HG03565 (cell line): ENCODE measurements around the gene WT1.
A peak's percentile ranks its signal among the peaks of the same experiment; 100 is the strongest.

Experiments
- ATAC-seq: cut with Tn5 transposase; IDR thresholded peaks from one replicate; pipeline ENCODE4 v1.9.1; 2021; ENCODE audit warnings: mild to moderate bottlenecking, moderate library complexity; ENCODE audit not compliant: unreplicated experiment

The WT1 gene

DNA sequence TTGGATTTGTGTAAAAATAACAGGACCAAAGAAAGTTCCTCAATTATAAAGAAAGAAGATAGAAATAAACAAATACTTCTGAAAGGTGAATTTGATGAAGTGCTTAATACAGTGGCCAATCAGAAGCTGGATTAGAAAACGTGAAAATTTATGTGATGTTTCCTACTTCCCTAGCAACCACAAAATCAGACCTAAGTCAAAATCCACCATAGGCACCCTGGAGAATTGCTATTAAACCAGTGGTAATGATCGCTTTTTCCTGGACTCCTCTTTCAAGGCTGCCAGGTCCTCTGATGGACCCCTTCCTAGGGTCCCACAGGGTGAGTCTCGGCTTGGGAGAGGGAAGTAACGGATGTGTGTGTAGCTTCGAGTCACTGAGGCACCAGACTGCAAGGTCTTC, 9.6 kb downstream of the WT1 start:
- no peak for ATAC-seq

GRCh38 chr11:32422545-32422944, 12.8 kb downstream of the WT1 start:
- ATAC-seq: no peak

- ATAC-seq: no peak
These were observed 13.3 kb downstream of the WT1 start for GRCh38 chr11:32421992-32422391.

DNA sequence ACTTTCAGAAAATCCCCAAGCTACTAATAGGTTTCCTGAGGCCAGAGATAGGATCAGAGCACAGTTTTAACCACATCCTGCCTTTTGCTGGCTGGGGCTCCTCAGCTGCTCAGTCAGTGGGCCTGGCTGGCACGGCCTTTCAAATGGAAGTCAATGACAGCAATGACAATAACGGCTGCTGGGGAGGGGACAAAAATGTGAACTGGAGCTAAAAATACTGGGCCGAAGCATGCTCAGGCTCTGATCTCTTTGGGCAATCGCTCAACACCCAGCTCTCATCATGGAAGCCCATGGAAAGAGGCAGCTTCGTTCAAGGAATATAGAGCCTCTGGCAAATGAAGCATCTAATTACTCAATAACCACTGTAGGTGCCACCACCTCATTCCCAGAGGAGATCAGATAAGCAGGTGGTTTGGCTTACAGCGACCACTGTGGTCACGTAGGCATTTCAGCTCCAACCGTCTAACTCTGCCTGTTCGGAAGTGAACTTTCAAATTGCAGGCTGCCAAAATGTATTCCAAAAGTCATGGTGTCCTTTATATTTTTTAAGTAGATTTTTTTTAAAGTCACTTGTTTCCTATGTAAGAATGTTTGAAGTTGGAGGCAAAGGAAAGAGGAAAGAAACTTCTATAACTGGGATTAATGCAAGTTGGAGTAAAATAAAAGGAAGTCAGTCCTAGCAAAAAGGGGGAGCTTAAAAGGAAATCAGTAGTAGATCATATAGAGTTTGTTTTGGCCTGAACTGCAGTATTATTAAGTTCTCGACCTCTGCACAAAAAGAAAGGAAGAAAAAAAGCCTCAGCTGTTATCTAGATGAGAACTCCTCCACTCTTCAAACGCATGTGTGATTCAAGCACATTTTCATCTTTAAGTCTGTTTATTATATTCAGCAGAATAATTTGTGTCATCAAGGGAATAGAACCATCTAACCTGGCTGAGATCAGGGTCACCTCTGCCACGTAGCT, 14.1 kb downstream of the WT1 start:
- peak; percentile 80 for ATAC-seq

- ATAC-seq: no peak
These were observed 15.2 kb downstream of the WT1 start for GRCh38 chr11:32420139-32420538.

DNA sequence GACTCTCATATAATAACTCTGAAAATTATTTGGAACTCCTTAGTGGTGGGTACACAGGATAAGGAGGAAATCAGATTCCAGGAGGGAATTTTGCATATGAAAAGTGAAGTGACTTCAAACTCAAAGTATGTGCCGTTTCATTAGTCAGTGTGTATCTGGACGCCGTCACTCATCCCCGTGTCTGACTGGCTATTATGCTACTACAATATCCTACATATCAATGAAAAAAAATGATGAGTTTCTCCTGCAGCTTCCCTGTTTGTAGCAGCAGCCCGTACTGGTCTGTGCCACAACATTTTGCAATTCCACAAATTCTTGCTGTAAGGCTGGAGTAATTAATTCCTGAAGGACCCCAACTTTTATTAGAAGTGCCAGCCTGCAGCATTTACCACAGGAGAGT, 16.5 kb downstream of the WT1 start:
- no peak for ATAC-seq

DNA sequence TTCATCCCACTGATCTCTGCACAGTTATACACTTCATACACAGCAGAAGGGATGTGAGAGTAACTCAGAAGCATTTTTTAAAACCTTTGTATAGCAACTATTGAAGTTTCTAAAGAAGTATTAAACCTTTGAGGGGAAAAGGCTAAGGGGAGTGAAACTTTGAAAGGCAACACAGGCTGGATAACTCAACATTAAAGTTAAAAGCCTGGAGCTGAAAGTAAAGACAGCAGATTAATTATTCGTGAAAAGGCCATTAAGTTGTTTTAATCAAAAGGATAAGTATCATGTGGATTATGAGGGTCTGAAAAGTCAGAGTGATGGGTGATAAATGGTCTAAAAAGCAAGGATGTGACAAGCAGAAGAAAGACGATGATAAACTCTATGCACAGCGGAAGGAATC, 17.5 kb downstream of the WT1 start:
- no peak for ATAC-seq

- no peak for ATAC-seq
These were observed 19.0 kb downstream of the WT1 start for GRCh38 chr11:32416301-32416700.

- no peak for ATAC-seq
These were observed 20.4 kb downstream of the WT1 start for GRCh38 chr11:32414925-32415324.

GRCh38 chr11:32411942-32412615, 23.3 kb downstream of the WT1 start:
- no peak for ATAC-seq

DNA sequence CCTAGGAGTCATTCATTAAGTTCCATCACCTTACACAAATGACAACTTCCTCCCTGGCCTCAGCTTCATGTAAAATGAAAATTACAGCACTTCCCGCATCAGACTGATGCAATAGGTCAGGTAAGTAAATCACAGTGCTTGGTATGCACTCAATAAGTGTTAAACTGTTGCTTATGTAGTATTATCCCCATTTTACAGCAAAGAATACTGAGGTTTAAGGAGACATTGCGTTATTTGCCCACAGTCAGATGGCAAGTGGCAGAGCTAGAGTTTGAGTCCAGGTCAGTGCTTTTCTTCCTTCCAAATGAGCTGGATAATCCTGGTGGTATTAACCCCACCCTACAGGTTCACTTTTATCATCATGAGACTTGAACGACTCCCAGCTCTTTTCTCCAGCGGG, 29.7 kb downstream of the WT1 start:
- no peak for ATAC-seq

GRCh38 chr11:32402836-32403235, 32.5 kb downstream of the WT1 start:
- ATAC-seq: no peak

GRCh38 chr11:32400670-32401369, 34.5 kb downstream of the WT1 start:
- no peak for ATAC-seq

DNA sequence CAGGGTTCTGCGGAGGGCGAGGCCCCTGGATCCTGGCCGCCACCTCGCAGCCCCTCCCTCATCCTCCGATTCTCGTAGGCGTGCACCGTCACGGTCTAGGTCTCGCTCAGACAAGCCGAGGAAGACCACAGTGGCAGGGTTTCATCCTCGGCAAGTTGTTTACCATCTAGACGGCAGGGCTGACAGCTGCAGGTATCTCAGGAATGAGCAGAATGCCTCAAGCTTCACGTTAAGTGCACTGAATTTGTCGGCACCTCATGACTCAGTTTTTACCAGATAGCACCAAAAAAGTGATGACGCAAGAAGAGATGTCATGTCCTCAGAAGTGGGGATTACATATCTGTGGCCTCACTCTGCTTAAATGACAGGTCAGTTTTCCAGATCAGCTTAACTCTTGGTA, 35.1 kb downstream of the WT1 start:
- ATAC-seq: no peak

- no peak for ATAC-seq
These were observed 38.3 kb downstream of the WT1 start for GRCh38 chr11:32396991-32397390.

DNA sequence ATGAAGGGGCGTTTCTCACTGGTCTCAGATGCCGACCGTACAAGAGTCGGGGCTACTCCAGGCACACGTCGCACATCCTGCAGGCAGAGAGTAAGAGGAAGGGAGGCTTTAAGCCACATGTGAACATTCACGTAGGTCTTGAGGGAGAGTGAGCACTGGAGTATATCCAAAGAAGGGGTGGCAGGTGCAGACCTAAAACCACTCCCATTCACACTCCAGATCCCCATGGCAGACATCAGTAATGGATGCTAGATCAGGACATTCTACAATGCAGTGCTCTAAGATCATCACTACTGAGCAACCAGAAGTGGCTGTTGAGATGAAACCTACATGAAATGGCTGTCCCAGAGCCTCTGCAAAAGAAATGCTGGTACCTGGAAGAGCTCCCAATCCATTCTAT, 39.0 kb downstream of the WT1 start:
- no peak for ATAC-seq

- no peak for ATAC-seq
These were observed 40.2 kb downstream of the WT1 start for GRCh38 chr11:32395127-32395526.

DNA sequence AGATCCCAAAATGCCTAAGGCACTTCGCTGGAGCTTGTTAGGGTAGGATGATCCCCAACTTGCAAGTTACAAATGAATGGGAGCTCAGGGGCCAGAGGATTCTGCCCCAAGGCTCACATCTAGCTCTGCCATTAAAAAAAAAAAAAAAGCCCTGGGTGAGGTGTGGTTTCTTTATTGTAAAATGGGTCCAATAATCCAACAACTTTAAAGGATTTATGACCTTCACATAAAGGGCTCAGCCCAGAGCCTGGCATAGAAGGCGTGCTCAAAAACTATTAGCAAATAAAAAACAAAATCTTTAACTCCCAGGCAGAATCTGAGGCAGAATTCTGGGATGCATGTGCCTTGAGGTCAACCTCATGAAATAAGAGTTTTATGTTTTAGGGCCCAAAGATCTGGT, 42.5 kb downstream of the WT1 start:
- ATAC-seq: no peak

DNA sequence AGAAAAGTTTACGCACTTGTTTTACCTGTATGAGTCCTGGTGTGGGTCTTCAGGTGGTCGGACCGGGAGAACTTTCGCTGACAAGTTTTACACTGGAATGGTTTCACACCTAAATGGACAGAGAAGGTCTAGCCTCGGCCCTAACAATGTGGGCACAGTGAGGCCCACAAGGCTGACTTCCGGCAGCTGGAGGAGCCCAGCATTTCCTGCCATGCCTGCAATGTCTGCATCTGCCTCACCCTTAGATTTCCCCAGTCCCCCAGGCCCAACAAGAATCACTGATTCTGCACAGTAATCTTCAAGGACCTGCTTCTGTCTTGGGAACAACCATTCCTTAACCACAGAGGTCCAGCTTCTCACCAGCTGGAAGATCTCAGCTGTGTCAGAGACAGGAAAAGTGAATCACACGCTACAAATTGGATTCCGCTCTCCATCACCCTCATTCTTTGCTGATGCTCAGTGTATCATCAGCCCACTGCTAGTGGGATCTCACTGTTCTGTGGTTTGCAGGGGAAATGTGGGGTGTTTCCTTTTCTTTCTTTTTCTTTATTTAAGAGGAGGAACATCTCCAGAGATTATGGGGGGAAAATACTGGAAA, 43.3 kb downstream of the WT1 start:
- no peak for ATAC-seq

GRCh38 chr11:32391479-32391878, 43.9 kb downstream of the WT1 start:
- ATAC-seq: no peak

DNA sequence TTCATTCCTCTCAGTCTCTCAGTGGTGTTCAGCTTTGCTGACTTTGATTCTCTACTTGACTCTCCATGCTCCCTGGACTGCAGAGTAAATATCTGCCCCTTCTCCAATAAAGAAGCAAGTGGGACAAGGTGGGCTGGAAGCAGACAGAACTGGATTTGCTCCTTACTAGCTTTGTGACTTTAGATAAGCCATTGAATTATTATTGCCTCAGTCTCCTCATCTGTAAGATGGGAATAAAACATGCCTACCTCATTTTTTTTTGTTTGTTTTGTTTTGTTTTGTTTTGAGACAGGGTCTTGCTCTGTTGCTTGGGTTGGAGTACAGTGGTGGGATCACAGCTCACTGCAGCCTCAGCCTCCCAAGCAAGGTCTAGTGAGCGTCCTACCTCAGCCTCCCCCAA, 44.6 kb downstream of the WT1 start:
- no peak for ATAC-seq
